ENCODE measurements around the gene C18orf32.
"Not testable (repeated sequence)": the region's sequence is repeated elsewhere in the genome, so short reads cannot be mapped to it uniquely, and the experiment has no call there.

The C18orf32 gene

DNA sequence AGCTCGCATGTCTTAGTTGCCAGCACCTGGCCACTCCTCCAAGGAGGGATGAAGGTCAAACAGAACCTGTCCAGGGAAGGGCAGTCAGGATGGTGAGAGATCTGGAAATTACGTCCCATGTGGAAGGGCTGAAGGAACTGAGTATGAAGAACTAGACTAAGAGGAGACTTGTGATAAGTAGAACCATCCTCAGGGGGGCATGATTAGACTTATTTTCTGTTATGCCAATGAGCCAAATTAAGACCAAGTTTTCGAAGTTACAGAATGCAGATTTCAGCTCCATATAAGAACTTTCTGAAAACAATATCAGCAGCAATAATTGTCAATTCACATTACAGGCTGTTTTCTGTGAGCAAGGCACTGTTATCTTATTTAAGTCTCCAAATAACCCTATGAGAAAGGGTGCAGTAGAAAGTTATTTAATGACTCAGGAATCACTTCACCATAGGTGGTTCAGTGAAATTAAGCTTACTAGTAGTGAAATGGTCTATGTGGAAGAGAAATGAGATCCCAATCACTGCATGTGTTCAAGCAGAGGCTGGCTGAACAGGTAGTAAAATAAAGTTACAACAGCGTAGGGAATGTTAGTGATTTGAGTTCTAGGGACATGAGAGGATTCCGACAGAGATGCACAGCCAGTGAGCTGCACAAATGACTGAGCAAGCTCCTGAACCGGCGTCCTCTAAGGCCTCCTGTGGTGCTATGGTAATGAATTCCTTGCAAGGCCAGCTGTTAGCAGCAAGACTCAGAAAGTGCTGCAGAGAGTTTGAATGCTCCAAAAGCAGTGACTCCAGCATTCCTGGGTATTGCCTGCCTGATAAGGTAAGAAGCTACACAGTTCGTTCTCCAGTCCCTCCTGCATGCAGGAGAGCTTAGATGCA lies 22.1 kb downstream of the C18orf32 start:
- Mint-ChIP-seq H3K4me3 (no peak overlapping the region), H3K9me3 (ENCODE audit: low read depth) (no peaks in the 10 kb centered on the region), H3K27me3 (no peaks in the 10 kb centered on the region), H3K36me3 (no peaks in the 10 kb centered on the region), H3K27ac (no peak overlapping the region), H3K4me1 (ENCODE audit: low read depth) (peaks cover 10% of the 10 kb centered on the region)

DNA sequence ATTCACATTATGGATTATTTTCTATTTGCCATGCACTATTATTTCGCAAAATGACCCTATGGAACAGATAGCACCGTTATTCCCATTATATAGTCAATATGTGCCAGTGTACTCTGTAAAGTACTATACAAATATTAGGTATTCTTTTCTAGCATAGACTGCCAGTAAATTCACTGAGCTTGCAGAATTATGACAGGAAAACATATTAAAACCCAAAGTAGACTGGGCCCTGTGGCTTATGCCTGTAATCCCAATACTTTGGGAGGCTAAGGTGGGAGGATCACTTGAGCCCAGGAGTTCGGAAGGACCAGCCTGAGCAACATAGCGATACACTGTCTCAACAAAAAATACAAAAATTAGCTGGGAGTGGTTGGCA lies 25.4 kb downstream of the C18orf32 start:
- peak overlapping the region; percentile 98 for H3K27ac Mint-ChIP-seq
- H3K27me3 Mint-ChIP-seq: no peaks in the 10 kb centered on the region
- H3K9me3 Mint-ChIP-seq (ENCODE audit: low read depth): no peaks in the 10 kb centered on the region
- peaks cover 32% of the 10 kb centered on the region for H3K4me1 Mint-ChIP-seq (ENCODE audit: low read depth)
- no peaks in the 10 kb centered on the region for H3K36me3 Mint-ChIP-seq
- peak overlapping the region; percentile 89 for H3K4me3 Mint-ChIP-seq

DNA sequence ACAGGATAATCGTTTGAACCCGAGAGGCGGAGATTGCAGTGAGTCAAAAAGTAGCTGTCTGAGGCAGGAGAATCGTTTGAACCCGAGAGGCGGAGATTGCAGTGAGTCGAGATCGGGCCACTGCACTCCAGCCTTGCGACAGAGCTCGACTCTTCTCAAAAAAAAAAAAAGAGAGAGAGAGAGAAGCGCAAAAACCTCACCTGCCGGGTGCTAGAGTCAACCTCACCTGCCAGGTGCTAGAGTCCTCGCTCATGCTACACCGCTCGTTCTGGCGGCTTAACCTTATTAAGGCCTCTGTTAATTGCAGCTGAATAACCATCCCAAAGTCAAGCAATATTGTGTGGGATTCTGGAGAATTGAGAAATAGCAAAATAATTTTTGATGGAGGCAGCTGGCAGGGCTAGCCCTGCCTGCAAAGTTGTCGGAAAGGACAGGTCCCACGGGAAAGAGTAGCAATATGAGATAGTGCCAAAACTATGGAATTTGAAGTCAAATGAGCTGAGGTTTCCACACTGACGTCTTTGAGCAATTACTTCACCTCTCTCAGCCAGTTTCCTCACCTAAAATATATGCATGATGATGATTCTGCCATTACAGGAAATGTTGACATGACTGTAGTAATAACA lies 25.9 kb downstream of the C18orf32 start:
- H3K27me3 Mint-ChIP-seq: no peaks in the 10 kb centered on the region
- no peaks in the 10 kb centered on the region for H3K9me3 Mint-ChIP-seq (ENCODE audit: low read depth)
- H3K4me3 Mint-ChIP-seq: peak overlapping the region; percentile 89
- peak overlapping the region; percentile 98 for H3K27ac Mint-ChIP-seq
- peaks cover 37% of the 10 kb centered on the region for H3K4me1 Mint-ChIP-seq (ENCODE audit: low read depth)
- no peaks in the 10 kb centered on the region for H3K36me3 Mint-ChIP-seq

DNA sequence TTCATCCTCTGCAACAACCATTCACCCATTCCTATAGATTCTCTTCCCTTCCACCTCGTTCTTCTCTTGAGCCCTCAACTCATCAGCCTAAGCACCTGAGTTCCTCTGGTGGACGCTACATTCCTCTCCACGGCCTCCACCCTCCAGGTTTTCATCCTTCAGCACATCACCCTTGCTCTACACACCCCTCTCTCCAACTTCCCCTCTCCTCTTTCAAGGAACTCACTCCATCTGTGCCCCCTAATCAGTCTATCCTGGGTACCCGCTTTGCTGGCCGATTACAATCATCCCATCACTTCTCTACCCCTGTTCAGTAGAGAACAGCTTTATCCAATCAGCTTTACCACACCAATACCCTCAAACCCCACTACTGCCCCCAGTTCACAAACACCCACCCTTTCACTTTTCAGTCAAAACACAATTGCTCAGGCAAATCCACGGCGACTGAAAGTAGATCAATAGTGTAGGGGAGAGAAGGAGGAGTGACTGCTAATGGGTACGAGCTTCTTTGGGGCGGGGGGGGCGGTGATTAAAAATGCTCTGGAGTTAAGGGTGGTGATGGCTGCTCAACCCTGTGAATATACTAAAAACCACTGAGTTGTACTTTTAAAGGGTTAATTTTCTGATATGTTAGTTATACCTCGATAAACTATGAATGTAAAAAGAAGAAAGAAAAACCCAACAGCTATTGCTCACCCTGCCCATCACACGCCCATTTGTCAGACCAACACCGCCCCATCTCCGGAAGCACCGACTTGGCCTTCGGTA lies 27.4 kb downstream of the C18orf32 start:
- peaks cover 45% of the 10 kb centered on the region for H3K4me1 Mint-ChIP-seq (ENCODE audit: low read depth)
- H3K27me3 Mint-ChIP-seq: no peaks in the 10 kb centered on the region
- H3K9me3 Mint-ChIP-seq (ENCODE audit: low read depth): no peaks in the 10 kb centered on the region
- peak overlapping the region; percentile 35 for H3K27ac Mint-ChIP-seq
- peaks cover 6% of the 10 kb centered on the region for H3K36me3 Mint-ChIP-seq
- peak overlapping the region; percentile 89 for H3K4me3 Mint-ChIP-seq

DNA sequence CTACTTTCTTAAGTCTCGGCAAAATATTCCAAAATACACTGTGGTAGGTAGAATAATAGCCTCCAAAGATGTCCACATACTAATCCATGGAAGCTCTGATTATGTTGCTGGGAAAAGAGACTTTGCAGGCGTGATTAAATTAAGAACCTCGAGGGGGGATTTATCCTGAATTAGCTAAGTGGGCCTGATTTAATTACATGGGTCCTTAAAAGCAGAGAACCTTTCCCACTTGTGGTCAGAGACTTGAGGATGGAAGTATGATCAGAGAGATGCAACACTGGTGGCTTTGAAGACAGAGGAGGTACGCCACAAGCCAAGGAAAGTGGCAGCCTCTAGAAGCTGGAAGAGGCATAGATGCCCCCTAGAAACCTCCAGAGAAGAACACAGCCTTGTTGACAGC lies 29.4 kb downstream of the C18orf32 start:
- Mint-ChIP-seq H3K9me3 (ENCODE audit: low read depth) (no peaks in the 10 kb centered on the region), H3K27ac (no peak overlapping the region), H3K4me3 (peak overlapping the region; percentile 18), H3K36me3 (peaks cover 16% of the 10 kb centered on the region), H3K4me1 (ENCODE audit: low read depth) (peaks cover 50% of the 10 kb centered on the region), H3K27me3 (no peaks in the 10 kb centered on the region)

DNA sequence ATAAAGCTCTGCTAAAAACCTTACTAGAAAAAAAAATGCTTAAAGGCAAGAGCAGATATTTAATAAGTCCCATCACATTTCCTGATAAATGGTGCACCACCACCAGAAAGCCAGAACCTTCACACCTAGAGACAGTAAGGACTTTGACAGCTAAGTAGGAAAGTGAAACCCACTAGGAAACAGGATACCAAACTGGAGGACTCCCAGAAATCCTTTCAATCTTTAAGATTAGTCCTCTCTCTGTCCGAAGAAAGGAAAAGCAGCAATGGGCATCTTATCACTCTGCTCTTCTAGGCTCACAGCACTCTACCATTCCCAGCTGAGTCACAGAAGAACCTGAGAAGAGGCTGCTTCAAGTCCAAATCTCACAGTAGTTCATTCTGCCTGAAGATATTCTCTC lies 30.2 kb downstream of the C18orf32 start:
- H3K9me3 Mint-ChIP-seq (ENCODE audit: low read depth): no peaks in the 10 kb centered on the region
- H3K4me3 Mint-ChIP-seq: no peak overlapping the region
- peaks cover 50% of the 10 kb centered on the region for H3K4me1 Mint-ChIP-seq (ENCODE audit: low read depth)
- no peaks in the 10 kb centered on the region for H3K27me3 Mint-ChIP-seq
- H3K27ac Mint-ChIP-seq: no peak overlapping the region
- H3K36me3 Mint-ChIP-seq: peaks cover 20% of the 10 kb centered on the region

DNA sequence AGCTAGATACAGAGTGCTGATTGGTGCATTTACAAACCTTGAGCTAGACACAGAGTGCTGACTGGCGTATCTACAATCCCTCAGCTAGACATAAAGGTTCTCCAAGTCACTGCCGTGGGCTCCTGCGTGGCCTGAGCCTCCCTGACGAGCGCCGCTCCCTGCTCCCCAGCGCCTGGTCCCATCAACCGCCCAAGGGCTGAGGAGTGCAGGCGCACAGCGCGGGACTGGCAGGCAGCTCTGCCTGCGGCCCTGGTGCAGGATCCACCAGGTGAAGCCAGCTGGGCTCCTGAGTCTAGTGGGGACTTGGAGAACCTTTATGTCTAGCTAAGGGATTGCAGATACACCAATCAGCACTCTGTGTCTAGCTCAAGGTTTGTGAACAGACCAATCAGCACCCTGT lies 34.5 kb downstream of the C18orf32 start:
- Mint-ChIP-seq H3K4me1 (ENCODE audit: low read depth) (peaks cover 36% of the 10 kb centered on the region), H3K36me3 (peaks cover 27% of the 10 kb centered on the region)
- H3K4me3 Mint-ChIP-seq; H3K27me3 Mint-ChIP-seq; H3K27ac Mint-ChIP-seq; H3K9me3 Mint-ChIP-seq (ENCODE audit: low read depth): not testable (repeated sequence)

DNA sequence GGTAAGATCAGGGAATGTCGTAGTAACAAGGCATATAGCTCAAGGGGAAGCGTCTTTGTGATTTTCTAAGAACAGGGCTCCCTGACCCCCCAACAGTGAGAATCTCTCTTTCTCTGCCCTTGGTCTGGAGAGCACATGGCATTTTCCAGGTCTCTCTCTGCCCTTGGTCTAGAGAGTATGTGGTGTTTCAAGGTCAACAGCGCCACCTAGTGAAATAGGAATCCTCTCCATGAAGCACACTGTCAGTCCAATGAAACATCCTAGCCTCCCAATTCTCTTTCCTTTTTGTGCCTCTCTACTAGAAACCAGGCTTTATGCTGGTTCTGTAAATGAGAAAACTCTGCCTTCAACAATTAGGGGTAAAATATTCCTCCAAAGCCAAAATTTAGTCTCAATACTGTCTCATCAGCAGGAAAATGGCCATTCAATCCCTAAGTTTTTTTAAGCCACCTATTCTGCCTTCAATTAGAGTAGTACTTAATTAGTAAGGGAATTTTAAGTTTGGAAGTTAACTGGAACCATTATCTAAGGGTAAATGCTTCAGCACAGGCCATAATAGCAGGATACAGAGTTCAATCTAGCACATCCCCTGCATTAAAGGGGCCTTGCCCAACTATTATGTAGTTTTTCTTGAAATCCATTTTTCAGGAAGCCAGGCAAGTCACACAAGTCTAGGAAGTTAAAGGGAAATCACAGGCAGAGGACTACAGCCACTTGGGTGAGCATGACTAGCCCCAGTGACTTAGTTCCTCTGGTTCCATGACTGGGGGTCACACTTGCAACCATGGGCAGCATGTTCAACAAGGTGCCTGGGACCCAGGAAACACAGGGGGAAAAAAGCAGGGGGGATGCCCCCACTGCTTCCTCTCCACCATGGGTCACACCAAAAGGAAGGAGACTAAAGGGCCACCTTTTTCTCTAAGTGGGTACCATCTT lies 39.0 kb downstream of the C18orf32 start:
- no peaks in the 10 kb centered on the region for H3K27me3 Mint-ChIP-seq
- H3K36me3 Mint-ChIP-seq: peaks cover 17% of the 10 kb centered on the region
- peaks cover 25% of the 10 kb centered on the region for H3K4me1 Mint-ChIP-seq (ENCODE audit: low read depth)
- no peak overlapping the region for H3K27ac Mint-ChIP-seq
- peaks cover 4% of the 10 kb centered on the region for H3K9me3 Mint-ChIP-seq (ENCODE audit: low read depth)
- H3K4me3 Mint-ChIP-seq: no peak overlapping the region

DNA sequence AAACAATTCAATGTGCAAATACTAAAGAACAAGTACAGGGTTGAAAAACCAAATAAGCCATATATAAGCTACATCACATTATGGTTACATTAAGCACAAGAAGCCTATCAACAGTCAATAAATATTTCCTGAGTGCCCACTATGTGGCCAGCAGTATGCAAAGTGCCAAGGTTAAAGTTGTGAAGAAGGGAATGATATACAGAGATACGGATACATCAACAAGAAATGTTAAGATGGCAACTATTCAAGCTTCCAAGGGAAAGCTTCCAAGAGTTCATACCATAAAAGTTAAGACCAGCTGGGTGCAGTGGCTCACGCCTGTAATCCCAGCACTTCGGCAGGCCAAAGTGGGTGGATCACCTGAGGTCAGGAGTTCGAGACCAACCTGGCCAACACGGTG lies 40.6 kb downstream of the C18orf32 start:
- peaks cover 12% of the 10 kb centered on the region for H3K36me3 Mint-ChIP-seq
- H3K27ac Mint-ChIP-seq: no peak overlapping the region

DNA sequence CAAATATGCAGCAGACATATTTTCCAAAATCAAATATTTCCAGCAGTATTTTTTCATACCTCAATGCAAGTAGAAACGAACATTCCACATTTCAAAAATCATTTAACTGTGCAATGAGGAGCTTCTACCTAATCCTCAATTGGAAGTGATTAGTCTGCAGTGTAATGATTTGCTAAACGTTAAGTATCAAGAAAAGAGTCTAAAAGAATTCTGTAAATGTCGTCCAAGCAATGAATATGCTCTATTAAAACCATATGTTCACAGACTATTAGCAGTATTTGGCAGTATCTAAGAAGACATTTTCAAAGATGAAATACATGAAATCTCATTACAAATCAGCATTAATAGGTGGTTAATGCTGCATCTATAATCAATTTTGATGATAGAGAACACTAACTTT lies 42.5 kb downstream of the C18orf32 start:
- H3K27me3 Mint-ChIP-seq: no peaks in the 10 kb centered on the region
- peaks cover 4% of the 10 kb centered on the region for H3K9me3 Mint-ChIP-seq (ENCODE audit: low read depth)
- peaks cover 38% of the 10 kb centered on the region for H3K4me1 Mint-ChIP-seq (ENCODE audit: low read depth)
- no peak overlapping the region for H3K4me3 Mint-ChIP-seq
- H3K36me3 Mint-ChIP-seq: peaks cover 15% of the 10 kb centered on the region
- no peak overlapping the region for H3K27ac Mint-ChIP-seq

More for the DNA sequence above, 40.6 kb downstream of the C18orf32 start:
- Mint-ChIP-seq H3K4me1 (ENCODE audit: low read depth) (peaks cover 35% of the 10 kb centered on the region), H3K9me3 (ENCODE audit: low read depth) (peaks cover 4% of the 10 kb centered on the region), H3K4me3 (no peak overlapping the region), H3K27me3 (no peaks in the 10 kb centered on the region)

DNA sequence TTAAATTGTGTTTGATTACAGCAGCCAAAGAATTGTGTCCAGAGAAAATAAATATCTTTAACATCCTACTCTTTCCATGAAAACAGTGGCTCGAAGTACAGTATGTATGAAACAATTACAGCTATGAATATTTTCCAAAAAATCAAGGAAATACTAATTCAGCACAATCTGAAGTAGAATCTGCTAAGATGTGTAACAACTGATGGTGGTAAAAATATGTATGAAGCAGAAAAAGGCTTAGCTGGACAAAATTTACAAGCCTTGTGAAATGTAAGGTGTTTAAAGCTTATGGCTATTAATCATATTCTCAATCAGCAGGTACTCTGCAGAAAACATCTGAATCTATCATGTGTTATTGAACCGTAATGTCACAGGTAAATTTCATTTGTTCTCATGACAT lies 43.2 kb downstream of the C18orf32 start:
- Mint-ChIP-seq H3K9me3 (ENCODE audit: low read depth) (peaks cover under 1% of the 10 kb centered on the region), H3K27ac (no peak overlapping the region), H3K4me3 (no peak overlapping the region), H3K4me1 (ENCODE audit: low read depth) (peaks cover 43% of the 10 kb centered on the region), H3K27me3 (no peaks in the 10 kb centered on the region), H3K36me3 (peaks cover 11% of the 10 kb centered on the region)

DNA sequence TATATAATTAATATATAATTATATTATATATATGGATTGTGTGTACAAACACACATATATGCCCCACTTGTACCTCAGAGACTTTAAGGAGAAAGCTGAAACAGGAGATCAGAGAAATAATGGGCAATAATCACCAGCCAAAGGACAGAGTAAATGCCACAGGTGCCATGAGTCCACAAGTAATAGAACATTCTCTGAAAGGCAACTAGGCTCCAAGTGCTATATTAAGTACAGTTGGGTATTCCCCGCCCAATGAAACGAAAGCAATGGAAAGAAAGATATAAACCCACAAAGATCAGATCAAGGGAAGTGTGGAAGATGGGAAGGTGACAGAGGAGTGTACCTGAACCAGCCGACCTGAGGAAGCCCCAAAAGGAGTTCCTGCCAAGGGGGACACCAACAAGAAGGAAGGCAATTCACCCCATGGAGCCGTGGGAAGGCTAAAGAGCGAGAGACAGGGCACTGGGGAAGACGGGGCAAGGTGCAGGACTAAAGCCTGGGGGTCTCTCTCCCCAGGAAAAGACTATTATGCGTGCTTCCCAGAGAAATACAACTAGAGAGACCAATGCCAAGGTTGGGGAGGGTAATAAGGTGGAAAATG lies 45.6 kb downstream of the C18orf32 start:
- no peaks in the 10 kb centered on the region for H3K9me3 Mint-ChIP-seq (ENCODE audit: low read depth)
- H3K36me3 Mint-ChIP-seq: peaks cover 8% of the 10 kb centered on the region
- H3K4me3 Mint-ChIP-seq: no peak overlapping the region
- H3K27me3 Mint-ChIP-seq: no peaks in the 10 kb centered on the region
- peaks cover 53% of the 10 kb centered on the region for H3K4me1 Mint-ChIP-seq (ENCODE audit: low read depth)
- no peak overlapping the region for H3K27ac Mint-ChIP-seq

DNA sequence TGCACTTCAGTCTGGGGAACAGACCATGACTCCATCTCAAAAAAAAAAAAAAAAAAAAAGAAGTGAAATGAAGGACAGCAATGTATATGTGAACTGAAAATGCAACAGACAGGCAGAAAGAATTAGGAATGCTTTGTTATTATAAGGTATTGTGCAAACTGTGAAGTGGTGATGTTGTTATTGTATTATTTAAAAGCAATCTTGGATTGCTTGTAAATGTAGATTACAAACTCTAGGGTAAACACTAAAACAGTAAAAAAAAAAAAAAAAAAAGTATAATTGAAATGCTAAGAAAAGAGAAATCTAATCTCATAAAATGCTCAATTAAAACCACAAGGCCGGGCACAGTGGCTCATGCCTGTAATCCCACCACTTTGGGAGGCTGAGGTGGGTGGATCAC lies 51.9 kb downstream of the C18orf32 start:
- no peak overlapping the region for H3K27ac Mint-ChIP-seq
- H3K4me1 Mint-ChIP-seq (ENCODE audit: low read depth): peaks cover 31% of the 10 kb centered on the region

DNA sequence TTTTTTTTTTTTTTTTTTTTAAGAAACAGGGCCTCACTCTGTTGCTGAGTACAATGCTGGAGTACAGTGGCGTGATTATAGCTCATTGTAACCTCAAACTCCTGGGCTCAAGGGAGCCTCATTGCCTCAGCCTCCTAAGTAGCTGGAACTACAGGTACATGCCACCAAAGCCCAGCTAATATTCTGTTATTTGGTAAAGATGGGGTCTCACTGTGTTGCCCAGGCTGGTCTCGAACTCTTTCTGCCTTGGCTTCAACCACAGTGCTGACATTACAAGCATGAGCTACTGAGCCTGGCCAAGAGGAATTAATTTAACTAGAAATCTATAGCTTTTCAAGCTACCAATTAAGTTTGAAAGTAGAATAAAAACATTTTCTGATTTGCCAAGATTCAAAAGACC lies 54.4 kb downstream of the C18orf32 start:
- H3K9me3 Mint-ChIP-seq (ENCODE audit: low read depth): no peaks in the 10 kb centered on the region
- H3K4me1 Mint-ChIP-seq (ENCODE audit: low read depth): peaks cover 15% of the 10 kb centered on the region
- H3K4me3 Mint-ChIP-seq: no peak overlapping the region
- no peaks in the 10 kb centered on the region for H3K27me3 Mint-ChIP-seq
- no peak overlapping the region for H3K27ac Mint-ChIP-seq
- H3K36me3 Mint-ChIP-seq: peaks cover 10% of the 10 kb centered on the region

More for the DNA sequence above, 51.9 kb downstream of the C18orf32 start:
- no peaks in the 10 kb centered on the region for H3K9me3 Mint-ChIP-seq (ENCODE audit: low read depth)
- H3K36me3 Mint-ChIP-seq: peaks cover 3% of the 10 kb centered on the region
- no peak overlapping the region for H3K4me3 Mint-ChIP-seq
- no peaks in the 10 kb centered on the region for H3K27me3 Mint-ChIP-seq

Measured in activated naive CD8-positive, alpha-beta T cell (primary cell).